ENCODE results near the gene STIM2. TPM values are rescaled to one million over a fixed set of nuclear protein-coding genes. Genes with fewer than 3 reads are reported as not detected.
"Not testable (repeated sequence)": the region's sequence is repeated elsewhere in the genome, so short reads cannot be mapped to it uniquely, and the experiment has no call there.

The STIM2 gene
- total RNA-seq, 4 donors from 2014 or later: 16.9 to 29.5 (median 22.4) TPM

- TF ChIP-seq CTCF (IDR thresholded peaks at IDR 0.05): no peak
- no peak for ATAC-seq (ENCODE audit: low FRiP score)
- no peak for DNase-seq (ENCODE audit: low spot score)
Observed at GRCh38 chr4:27020203-27020602, 159.6 kb downstream of the STIM2 start.

GRCh38 chr4:27020603-27021002, 160.0 kb downstream of the STIM2 start:
- ATAC-seq (ENCODE audit: low FRiP score) (no peak), DNase-seq (ENCODE audit: low spot score) (no peak)
- TF ChIP-seq CTCF (IDR thresholded peaks at IDR 0.05): no peak

GRCh38 chr4:27022963-27023362, 162.3 kb downstream of the STIM2 start:
- TF ChIP-seq CTCF (IDR thresholded peaks at IDR 0.05): no peak
- no peak for DNase-seq (ENCODE audit: low spot score)
- ATAC-seq (ENCODE audit: low FRiP score): no peak

- ATAC-seq (ENCODE audit: low FRiP score): no peak
- no peak for DNase-seq (ENCODE audit: low spot score)
- TF ChIP-seq CTCF (IDR thresholded peaks at IDR 0.05): no peak
Observed at GRCh38 chr4:27023366-27023765, 162.7 kb downstream of the STIM2 start.

GRCh38 chr4:27024805-27025204, 164.2 kb downstream of the STIM2 start:
- TF ChIP-seq CTCF (IDR thresholded peaks at IDR 0.05): no peak
- DNase-seq (ENCODE audit: low spot score) (no peak), ATAC-seq (ENCODE audit: low FRiP score) (no peak)

- DNase-seq (ENCODE audit: low spot score) (no peak), ATAC-seq (ENCODE audit: low FRiP score) (no peak)
- TF ChIP-seq CTCF (IDR thresholded peaks at IDR 0.05): no peak
Observed at GRCh38 chr4:27027428-27027827, 166.8 kb downstream of the STIM2 start.

GRCh38 chr4:27035127-27035526, 174.5 kb downstream of the STIM2 start:
- not testable (repeated sequence) for ATAC-seq (ENCODE audit: low FRiP score); DNase-seq (ENCODE audit: low spot score)

GRCh38 chr4:27040356-27040755, 179.7 kb downstream of the STIM2 start:
- ATAC-seq (ENCODE audit: low FRiP score) (no peak), DNase-seq (ENCODE audit: low spot score) (no peak)
- no peak for TF ChIP-seq CTCF (IDR thresholded peaks at IDR 0.05)
